SK-N-SH (cell line): ENCODE data around the gene TTC14.

Experiments
- CTCF ChIP-seq: fragments of 200-600 bp; sonication (generic); IDR thresholded peaks from 2 replicates; pipeline ENCODE4 v1.6.1; 2017; ENCODE audit warnings: antibody characterized with exemption, mild to moderate bottlenecking, moderate library complexity
- EZH2phosphoT487 ChIP-seq: fragments of 200-600 bp; sonication (generic); IDR thresholded peaks from 2 replicates; pipeline ENCODE4 v1.6.1; 2017; ENCODE audit warnings: low read depth, mixed run types, mild to moderate bottlenecking, antibody characterized with exemption, moderate library complexity, borderline replicate concordance
- FOXM1 ChIP-seq: IDR thresholded peaks from 2 replicates; pipeline ENCODE4 v1.4.0; 2012; ENCODE audit warnings: low read depth, mild to moderate bottlenecking
- GATA2 ChIP-seq: sonication (generic); formaldehyde crosslinking; IDR thresholded peaks from 2 replicates; pipeline ENCODE4 v1.5.0; 2020; ENCODE audit warnings: mild to moderate bottlenecking, missing genetic modification reagents
- JUND ChIP-seq: IDR thresholded peaks from 2 replicates; pipeline ENCODE4 v1.4.0; 2012
- MEF2A ChIP-seq: IDR thresholded peaks from 2 replicates; pipeline ENCODE4 v1.4.0; 2012; ENCODE audit warnings: low read depth, borderline replicate concordance
- PBX3 ChIP-seq: IDR thresholded peaks from 2 replicates; pipeline ENCODE4; 2012
- POLR2AphosphoS5 ChIP-seq: IDR thresholded peaks from 2 replicates; pipeline ENCODE4 v1.6.1; 2012; ENCODE audit warnings: low read depth, low read length
- REST ChIP-seq: IDR thresholded peaks from 2 replicates; pipeline ENCODE4 v1.6.1; 2012; ENCODE audit warnings: mild to moderate bottlenecking, low read depth, low read length, moderate library complexity
- USF2 ChIP-seq: fragments of 150-350 bp; IDR thresholded peaks from 2 replicates; pipeline ENCODE4 v1.6.1; 2017; ENCODE audit warnings: antibody characterized with exemption, low read length, low read depth, borderline replicate concordance

- no peak for TF ChIP-seq MEF2A
- TF ChIP-seq EZH2phosphoT487: no peak
- no peak for TF ChIP-seq CTCF
- no peak for TF ChIP-seq FOXM1
- TF ChIP-seq GATA2 (CRISPR knock-in tag): no peak
- no peak for TF ChIP-seq PBX3
- no peak for TF ChIP-seq JUND
- no peak for TF ChIP-seq REST
- TF ChIP-seq USF2: no peak
- no peak for TF ChIP-seq POLR2AphosphoS5
Measured at GRCh38 chr3:180570238-180570637, 31.7 kb upstream of the TTC14 start.
